Type B pancreatic cell (in vitro differentiated cells): ENCODE results near the gene ADARB2. TPM values are rescaled to one million over a fixed set of nuclear protein-coding genes. Genes with fewer than 3 reads are reported as not detected.

Source experiments
- DNase-seq: peaks from one replicate; pipeline ENCODE4 v3.0.0; 2021; ENCODE audit warnings: mixed read lengths; ENCODE audit not compliant: unreplicated experiment; ENCODE audit errors: extremely low spot score
- H3K27ac Mint-ChIP-seq: 2 replicates; pipeline ENCODE4 v1.8.0; 2021; ENCODE audit warnings: mild to moderate bottlenecking, mixed read lengths
- H3K27me3 Mint-ChIP-seq: 2 replicates; pipeline ENCODE4 v1.8.0; 2021; ENCODE audit warnings: mixed read lengths
- H3K36me3 Mint-ChIP-seq: 2 replicates; pipeline ENCODE4 v1.8.0; 2021; ENCODE audit warnings: mixed read lengths
- H3K4me1 Mint-ChIP-seq: one replicate; pipeline ENCODE4 v1.8.0; 2021; ENCODE audit warnings: mixed read lengths; ENCODE audit not compliant: unreplicated experiment
- H3K4me3 Mint-ChIP-seq: 2 replicates; pipeline ENCODE4 v1.8.0; 2021; ENCODE audit warnings: mild to moderate bottlenecking, mixed read lengths
- H3K9me3 Mint-ChIP-seq: 2 replicates; pipeline ENCODE4 v1.8.0; 2021; ENCODE audit warnings: mixed read lengths
- total RNA-seq: library from RNA; stranded (reverse); gene quantifications from 2 replicates; pipeline ENCODE4 v1.2.1, GENCODE V29; 2021; ENCODE audit warnings: low replicate concordance
- TF ChIP-seq, protein P1 (sequence below): fragments of 200-600 bp; sonication (generic); conservative IDR thresholded peaks from 2 replicates; pipeline ENCODE4 v1.5.0; 2021; ENCODE audit warnings: antibody characterized with exemption, mild to moderate bottlenecking

The ADARB2 gene
- total RNA-seq, 1 donor from 2014 or later = 4.9 TPM

DNA sequence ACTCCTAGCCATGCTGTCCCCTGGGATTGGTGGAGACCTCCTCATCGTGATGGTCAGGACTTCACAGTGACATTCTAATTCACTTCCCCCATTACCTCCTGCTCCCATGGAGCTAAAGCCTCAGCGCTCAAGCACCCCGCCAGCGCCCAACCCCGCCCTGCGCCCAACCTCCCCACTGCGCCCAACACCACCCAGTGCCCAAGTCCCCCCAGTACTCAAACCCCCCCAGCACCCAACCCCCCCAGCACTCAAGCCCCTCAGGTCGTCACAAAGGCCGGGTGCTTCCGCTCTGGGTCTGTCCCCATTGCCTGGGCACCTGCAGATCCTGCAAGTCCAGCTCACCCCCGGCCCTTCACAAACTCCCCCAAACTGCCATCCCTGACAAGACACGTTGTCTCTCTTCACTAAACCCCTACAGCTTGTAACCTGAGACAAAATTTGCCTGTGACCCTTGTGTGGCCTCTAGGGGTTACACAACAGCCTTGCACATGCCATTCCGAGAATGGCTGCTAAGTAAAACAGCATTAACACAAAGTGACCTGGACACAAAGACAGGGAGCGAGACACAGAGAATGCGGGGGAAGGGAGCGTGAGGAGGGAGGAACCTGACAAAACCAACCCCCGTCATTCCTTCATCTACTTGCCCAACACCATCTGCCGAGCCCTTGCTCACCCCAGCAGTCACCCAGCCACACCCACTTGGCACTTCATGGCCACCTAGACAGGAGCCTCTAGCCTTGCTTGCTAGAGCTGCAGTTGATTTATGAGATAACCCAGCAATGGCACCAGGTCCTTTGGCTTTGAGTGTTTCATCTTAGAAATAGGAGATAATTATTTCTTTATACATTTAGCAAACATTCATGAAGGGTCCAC, 107.8 kb downstream of the ADARB2 start:
- Mint-ChIP-seq H3K36me3 (peaks cover 4% of the 10 kb centered on the region), H3K9me3 (no peaks in the 10 kb centered on the region), H3K27ac (no peak overlapping the region), H3K4me1 (peaks cover 11% of the 10 kb centered on the region), H3K4me3 (no peak overlapping the region), H3K27me3 (peaks cover 5% of the 10 kb centered on the region)
- TF ChIP-seq, protein P1, sequence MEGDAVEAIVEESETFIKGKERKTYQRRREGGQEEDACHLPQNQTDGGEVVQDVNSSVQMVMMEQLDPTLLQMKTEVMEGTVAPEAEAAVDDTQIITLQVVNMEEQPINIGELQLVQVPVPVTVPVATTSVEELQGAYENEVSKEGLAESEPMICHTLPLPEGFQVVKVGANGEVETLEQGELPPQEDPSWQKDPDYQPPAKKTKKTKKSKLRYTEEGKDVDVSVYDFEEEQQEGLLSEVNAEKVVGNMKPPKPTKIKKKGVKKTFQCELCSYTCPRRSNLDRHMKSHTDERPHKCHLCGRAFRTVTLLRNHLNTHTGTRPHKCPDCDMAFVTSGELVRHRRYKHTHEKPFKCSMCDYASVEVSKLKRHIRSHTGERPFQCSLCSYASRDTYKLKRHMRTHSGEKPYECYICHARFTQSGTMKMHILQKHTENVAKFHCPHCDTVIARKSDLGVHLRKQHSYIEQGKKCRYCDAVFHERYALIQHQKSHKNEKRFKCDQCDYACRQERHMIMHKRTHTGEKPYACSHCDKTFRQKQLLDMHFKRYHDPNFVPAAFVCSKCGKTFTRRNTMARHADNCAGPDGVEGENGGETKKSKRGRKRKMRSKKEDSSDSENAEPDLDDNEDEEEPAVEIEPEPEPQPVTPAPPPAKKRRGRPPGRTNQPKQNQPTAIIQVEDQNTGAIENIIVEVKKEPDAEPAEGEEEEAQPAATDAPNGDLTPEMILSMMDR = no peak
- no peak for DNase-seq

DNA sequence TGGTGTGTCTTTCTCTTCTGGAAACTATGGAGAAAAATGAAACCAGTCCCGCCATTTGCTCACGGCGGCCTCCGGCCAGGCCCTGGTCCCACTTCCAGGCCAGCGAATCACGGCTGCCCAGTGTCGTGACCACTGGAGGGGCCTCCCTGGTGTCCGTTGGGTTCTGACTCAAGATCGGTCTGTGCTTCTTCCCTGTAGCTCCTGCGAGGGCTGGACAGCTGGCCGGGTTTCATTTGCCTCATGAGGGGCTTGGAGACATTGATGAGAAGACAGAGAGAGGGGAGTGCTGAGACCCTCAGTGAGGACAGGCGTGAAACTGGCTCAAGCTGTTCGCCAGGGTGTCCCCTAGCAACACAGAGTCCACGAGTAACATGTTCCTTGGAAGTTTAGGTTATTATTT, 108.6 kb downstream of the ADARB2 start:
- H3K4me3 Mint-ChIP-seq = no peak overlapping the region
- DNase-seq = no peak
- H3K9me3 Mint-ChIP-seq = no peaks in the 10 kb centered on the region
- H3K36me3 Mint-ChIP-seq = peaks cover 4% of the 10 kb centered on the region
- peaks cover 11% of the 10 kb centered on the region for H3K4me1 Mint-ChIP-seq
- peaks cover 5% of the 10 kb centered on the region for H3K27me3 Mint-ChIP-seq
- TF ChIP-seq, protein P1 = no peak
- no peak overlapping the region for H3K27ac Mint-ChIP-seq

DNA sequence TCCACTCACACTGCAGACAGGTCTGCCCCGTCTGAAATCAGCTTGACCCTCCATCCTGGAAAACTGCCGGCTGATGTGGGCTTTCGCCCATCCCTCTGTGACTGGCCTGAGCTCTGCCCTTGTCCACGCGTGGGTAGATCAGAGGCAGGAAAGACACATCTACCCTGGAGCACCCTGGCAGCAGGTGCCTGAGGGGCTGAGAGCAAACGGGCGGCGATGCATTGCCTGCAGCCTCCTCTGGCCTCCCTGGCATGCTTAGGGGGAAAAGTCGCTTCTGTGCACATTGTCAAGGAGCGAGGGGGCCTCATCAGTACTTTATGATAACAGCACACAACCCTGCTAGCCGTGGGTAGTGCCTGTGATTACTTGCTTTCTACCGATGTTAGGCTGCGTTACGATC, 109.4 kb downstream of the ADARB2 start:
- DNase-seq = no peak
- Mint-ChIP-seq H3K9me3 (no peaks in the 10 kb centered on the region), H3K4me1 (peaks cover 11% of the 10 kb centered on the region), H3K4me3 (no peak overlapping the region), H3K27ac (no peak overlapping the region), H3K27me3 (peaks cover 6% of the 10 kb centered on the region), H3K36me3 (peaks cover 4% of the 10 kb centered on the region)
- TF ChIP-seq, protein P1 = no peak

DNA sequence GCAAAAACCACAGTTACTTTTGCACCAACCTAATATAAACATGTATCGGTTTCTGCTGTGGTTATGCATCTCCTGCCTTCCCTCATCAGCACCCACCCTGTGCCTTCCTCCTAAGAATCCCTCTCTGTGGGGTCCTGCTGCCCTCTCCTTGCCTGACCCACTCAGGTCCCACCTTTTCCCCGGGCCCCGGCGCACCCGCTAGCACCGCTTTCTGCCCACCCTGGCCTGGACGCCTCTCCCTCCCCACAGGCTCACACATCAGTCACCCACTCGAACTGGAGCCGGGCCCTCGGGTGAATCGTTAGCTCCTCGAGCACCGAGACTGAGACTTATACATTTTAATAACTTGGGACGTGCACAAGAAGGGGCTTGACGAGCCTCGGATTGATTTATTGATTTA, 110.5 kb downstream of the ADARB2 start:
- no peak overlapping the region for H3K4me3 Mint-ChIP-seq
- TF ChIP-seq, protein P1 = no peak
- H3K4me1 Mint-ChIP-seq = peaks cover 11% of the 10 kb centered on the region
- DNase-seq = no peak
- no peaks in the 10 kb centered on the region for H3K9me3 Mint-ChIP-seq
- no peak overlapping the region for H3K27ac Mint-ChIP-seq
- peaks cover 6% of the 10 kb centered on the region for H3K27me3 Mint-ChIP-seq
- H3K36me3 Mint-ChIP-seq = peaks cover 4% of the 10 kb centered on the region

DNA sequence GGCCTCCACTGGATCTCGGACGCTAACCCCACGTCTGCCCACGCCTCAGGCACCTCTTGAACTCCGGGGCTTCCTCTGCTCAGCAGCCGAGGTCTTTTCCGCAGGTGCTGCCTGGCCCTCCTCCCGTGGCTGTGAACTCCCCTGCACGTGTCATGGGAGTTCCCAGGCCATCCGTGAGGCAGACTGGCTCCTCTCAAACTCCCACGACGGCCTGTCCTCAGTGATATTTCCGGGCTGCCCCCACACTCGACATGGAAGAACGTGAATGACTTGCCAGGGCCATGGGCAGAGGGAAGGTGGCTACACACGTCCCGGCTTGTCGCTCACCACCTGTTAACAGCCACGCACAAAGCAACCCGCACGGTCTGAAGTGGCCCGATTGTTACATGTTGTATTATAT, 110.9 kb downstream of the ADARB2 start:
- Mint-ChIP-seq H3K4me3 (no peak overlapping the region), H3K4me1 (peaks cover 11% of the 10 kb centered on the region), H3K9me3 (no peaks in the 10 kb centered on the region), H3K27ac (no peak overlapping the region), H3K27me3 (peaks cover 6% of the 10 kb centered on the region), H3K36me3 (peaks cover 4% of the 10 kb centered on the region)
- no peak for DNase-seq
- TF ChIP-seq, protein P1 = no peak
